ENCODE data around the gene PPP1R36. TPM values are rescaled to one million over a fixed set of nuclear protein-coding genes. Genes with fewer than 3 reads are reported as not detected.

PPP1R36 gene
- total and polyA plus RNA-seq, 2 of the 4 experiments (the other 2 are of a cell fraction), result 0.15 to 0.54 TPM

DNA sequence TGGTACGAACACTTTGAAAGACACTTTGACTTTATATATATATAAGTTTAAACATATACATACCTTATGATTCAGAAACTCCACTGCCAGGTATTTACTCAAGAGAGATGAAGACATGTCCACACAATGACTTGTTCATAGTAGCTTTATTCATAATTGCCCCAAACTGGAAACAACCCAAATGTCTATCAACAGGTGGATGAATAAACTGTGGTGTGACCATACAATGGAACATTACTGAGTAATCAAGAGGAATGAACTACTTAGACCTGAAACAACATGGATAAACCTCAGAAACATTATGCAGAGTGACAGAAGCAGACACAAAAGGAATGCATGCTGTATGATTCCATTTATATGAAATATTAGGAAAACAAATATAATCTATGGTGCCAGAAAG, 71.1 kb downstream of the PPP1R36 start:
- Histone ChIP-seq H3K4me2 (ENCODE audit: low read depth, low read length) (no peak overlapping the region), H3K27me3 (ENCODE audit: control insufficient read depth, insufficient read depth, low read length) (no peaks in the 10 kb centered on the region), H3K36me3 (ENCODE audit: control insufficient read depth, insufficient read depth, low read length) (no peaks in the 10 kb centered on the region), H3K9me3 (ENCODE audit: control insufficient read depth, insufficient read depth, low read length) (no peaks in the 10 kb centered on the region), H3K14ac (replicated peaks; ENCODE audit: low read depth, low read length) (no peak overlapping the region), H4K5ac (ENCODE audit: low read depth, low read length) (no peak overlapping the region), H2AFZ (replicated peaks; ENCODE audit: low read length, poor library complexity) (no peak overlapping the region), H3K79me1 (ENCODE audit: low read depth in 1 of 2, low read length in 2 of 2) (no peaks in the 10 kb centered on the region), H4K91ac (ENCODE audit: insufficient read depth, low read depth, low read length) (no peak overlapping the region), H2BK120ac (ENCODE audit: low read depth, low read length) (no peak overlapping the region), H3K27ac (ENCODE audit: insufficient read depth, low read length) (no peak overlapping the region), H3K4me3 (ENCODE audit: insufficient read depth, low read depth, low read length) (no peak overlapping the region), H3K9me1 (ENCODE audit: insufficient read depth, low read length) (no peaks in the 10 kb centered on the region), H4K8ac (ENCODE audit: low read depth in 2 of 2, low read length in 2 of 2) (no peak overlapping the region), H3K56ac (ENCODE audit: extremely low read depth, insufficient read depth, low read length) (no peak overlapping the region), H3K23ac (ENCODE audit: low read depth, low read length) (no peak overlapping the region), H2AK5ac (ENCODE audit: low read depth, low read length) (no peak overlapping the region), H2BK5ac (ENCODE audit: low read depth, low read length, poor library complexity, severe bottlenecking) (no peak overlapping the region), H3K18ac (ENCODE audit: low read depth, low read length) (no peak overlapping the region), H2BK20ac (ENCODE audit: low read depth, low read length) (no peak overlapping the region), H3K4ac (ENCODE audit: low read depth, low read length) (no peak overlapping the region), H3K4me1 (ENCODE audit: control insufficient read depth, insufficient read depth, low read length) (peaks cover 8% of the 10 kb centered on the region), H2BK15ac (ENCODE audit: low read depth, low read length) (no peak overlapping the region), H2AK9ac (replicated peaks; ENCODE audit: low read depth, low read length, poor library complexity) (no peak overlapping the region), H4K20me1 (ENCODE audit: insufficient read depth, low read length) (no peaks in the 10 kb centered on the region), H3K9ac (ENCODE audit: low read depth, low read length) (no peak overlapping the region)
- DNase-seq, result no peak
- in situ Hi-C loops (cut with MboI; ENCODE audit: low sequenced_read_pairs) (no loop called here), dilution Hi-C loops (cut with HindIII; ENCODE audit: low sequenced_read_pairs, unreplicated experiment) (no loop called here), intact Hi-C loops (cut with micrococcal nuclease) (no loop called here)
- WGBS, 2 experiments (ENCODE audit: extremely low coverage in 2 of 2, insufficient read length in 1 of 2), result no CpG with 5 or more reads among the region's 1 CpG
- ATAC-seq (ENCODE audit: low read depth), result no peak
- BruUV-seq (replicated peaks), result no TSS peak
- ChIA-PET POLR2A (ENCODE audit: unreplicated experiment) (no interaction called here), CTCF (interaction anchor here (0.6 kb wide), 1 partner anchor 219 kb away, joined by 9 read pairs; no protein-coding TSS in a partner anchor)
- TF ChIP-seq RFX5 (IDR thresholded peaks at IDR 0.05; ENCODE audit: low read depth, low read length), result no peak
